GM19324 (cell line): ENCODE measurements around the gene BEST1.

Source experiments
- ATAC-seq: cut with Tn5 transposase; IDR thresholded peaks from one replicate; pipeline ENCODE4 v1.9.1; 2021; ENCODE audit warnings: mild to moderate bottlenecking, moderate library complexity; ENCODE audit not compliant: unreplicated experiment, low FRiP score

The BEST1 gene

DNA sequence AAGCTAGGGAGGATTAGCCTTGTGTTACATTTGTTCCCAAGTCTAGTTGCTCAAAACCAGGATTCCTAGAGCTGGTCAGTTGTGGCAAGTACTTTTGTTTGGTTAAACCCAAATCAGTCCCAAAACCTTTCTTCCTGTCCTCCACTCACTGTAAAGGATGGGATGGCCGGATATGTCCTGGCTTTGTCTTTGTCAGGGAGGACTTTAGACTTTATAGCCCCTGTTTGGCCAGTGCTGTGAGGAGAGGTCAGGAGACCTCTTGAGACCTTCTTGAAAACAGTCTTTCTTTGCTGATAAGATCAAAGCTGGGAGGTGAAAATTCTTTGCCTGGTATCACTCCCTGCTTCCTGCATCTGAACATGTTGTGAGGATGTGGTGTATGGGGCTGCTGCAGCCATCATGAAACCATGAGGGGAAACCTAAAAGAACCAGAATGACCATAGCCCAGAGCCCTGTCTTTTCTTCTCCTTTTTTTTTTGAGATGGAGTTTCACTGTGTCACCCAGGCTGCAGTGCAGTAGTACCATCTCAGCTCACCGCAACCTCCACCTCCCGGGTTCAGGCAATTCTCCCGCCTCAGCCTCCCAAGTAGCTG is 60.9 kb downstream of the BEST1 start:
- no peak for ATAC-seq

- ATAC-seq = no peak
Measured at GRCh38 chr11:62011881-62012280, 61.7 kb downstream of the BEST1 start.

- no peak for ATAC-seq
Measured at GRCh38 chr11:62012451-62012831, 62.3 kb downstream of the BEST1 start.

DNA sequence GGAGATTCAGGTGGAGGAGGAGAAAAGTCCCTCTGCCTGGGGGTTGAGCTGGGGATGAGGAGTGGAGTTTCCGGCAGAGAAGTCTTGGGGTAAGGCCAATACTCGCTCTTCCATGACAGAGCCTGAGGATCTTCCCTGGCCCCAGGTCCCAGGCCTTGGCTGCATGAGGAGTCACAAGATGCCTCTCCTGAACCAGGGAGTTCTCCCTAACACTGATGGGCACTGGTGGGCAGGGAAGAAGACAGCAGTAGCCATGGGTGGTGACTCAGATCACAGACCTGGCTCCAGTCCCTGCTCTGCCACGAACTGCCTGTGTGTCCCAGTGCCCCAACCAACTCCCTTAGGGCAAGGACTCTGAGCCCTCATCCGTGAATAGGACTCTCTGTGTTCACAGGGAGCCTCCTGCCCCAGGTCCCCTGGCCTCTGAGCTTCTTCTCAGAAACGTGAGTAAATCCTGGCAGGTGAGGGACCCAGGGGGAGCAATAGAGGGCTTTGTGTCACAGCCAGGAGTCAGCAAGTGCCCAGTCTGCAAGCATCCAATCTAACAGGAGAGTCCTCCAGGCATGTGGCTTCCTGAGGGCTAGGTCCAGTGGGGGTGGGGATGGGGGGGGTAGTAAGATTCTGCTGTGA is 62.8 kb downstream of the BEST1 start:
- no peak for ATAC-seq
